ENCODE data around the gene TMEM139.
"Not testable (repeated sequence)": the region's sequence is repeated elsewhere in the genome, so short reads cannot be mapped to it uniquely, and the experiment has no call there.

Gene TMEM139

GRCh38 chr7:143287339-143287934 lies 2.7 kb downstream of the TMEM139 start:
- no peak for DNase-seq (ENCODE audit: extremely low read depth, low read depth)
- TF ChIP-seq CTCF (IDR thresholded peaks at IDR 0.05; ENCODE audit: low read depth, low read length, missing control alignments), result no peak
- H3K4me3 ChIP-seq (replicated peaks; ENCODE audit: low read depth, low read length), result no peak overlapping the region

- H3K4me3 ChIP-seq (replicated peaks; ENCODE audit: low read depth, low read length), result peak within 1 kb of the TSS; percentile 93
- peak; percentile 81 for DNase-seq (ENCODE audit: extremely low read depth, low read depth)
- no peak for TF ChIP-seq CTCF (IDR thresholded peaks at IDR 0.05; ENCODE audit: low read depth, low read length, missing control alignments)
Observed at GRCh38 chr7:143287935-143288826, 3.4 kb downstream of the TMEM139 start, which contains the start of gene CASP2. CASP2 (plus strand) TSS chr7:143288351; CDS start chr7:143288456, 105 bp downstream.

GRCh38 chr7:143288836-143289235 lies 4.1 kb downstream of the TMEM139 start:
- no peak for DNase-seq (ENCODE audit: extremely low read depth, low read depth)
- no peak for TF ChIP-seq CTCF (IDR thresholded peaks at IDR 0.05; ENCODE audit: low read depth, low read length, missing control alignments)
- H3K4me3 ChIP-seq (replicated peaks; ENCODE audit: low read depth, low read length), result peak overlapping the region; percentile 93

DNA sequence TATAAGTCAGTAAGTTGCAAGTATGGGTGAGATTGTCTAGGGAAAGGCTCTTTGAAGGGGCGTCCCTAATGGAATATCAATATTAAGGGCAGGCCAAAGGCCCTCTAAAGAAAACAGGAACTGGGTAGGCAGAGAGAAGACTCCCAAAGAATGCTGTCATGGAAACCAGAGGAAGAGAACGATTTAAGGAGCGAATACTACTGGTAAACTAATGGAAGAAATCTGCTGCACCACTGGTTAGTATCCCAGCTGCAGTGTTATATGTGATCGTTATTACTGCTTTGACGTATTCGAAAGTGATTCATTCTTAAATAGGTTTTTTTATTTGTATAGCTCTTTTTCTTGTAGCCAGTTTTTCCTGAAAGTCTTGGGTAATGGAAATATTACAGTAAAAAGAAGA lies 4.7 kb downstream of the TMEM139 start:
- no peak for DNase-seq (ENCODE audit: extremely low read depth, low read depth)
- TF ChIP-seq CTCF (IDR thresholded peaks at IDR 0.05; ENCODE audit: low read depth, low read length, missing control alignments), result no peak
- peak overlapping the region; percentile 93 for H3K4me3 ChIP-seq (replicated peaks; ENCODE audit: low read depth, low read length)

DNA sequence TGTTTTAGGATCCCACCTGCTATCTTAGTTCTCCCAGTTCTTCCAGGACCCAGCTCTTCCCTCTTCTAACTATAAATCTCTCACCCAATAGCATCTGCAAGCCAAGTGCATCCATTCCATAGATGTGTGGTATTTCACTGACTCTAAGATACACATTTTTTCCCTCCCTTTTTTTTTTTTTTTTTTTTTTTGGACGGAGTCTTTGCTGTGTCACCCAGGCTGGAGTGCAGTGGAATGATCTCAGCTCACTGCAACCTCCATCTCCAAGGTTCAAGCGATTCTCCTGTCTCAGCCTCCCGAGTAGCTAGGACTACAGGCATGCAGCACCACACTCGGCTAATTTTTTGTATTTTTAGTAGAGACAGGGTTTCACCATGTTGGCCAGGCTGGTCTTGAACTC lies 5.1 kb downstream of the TMEM139 start:
- H3K4me3 ChIP-seq (replicated peaks; ENCODE audit: low read depth, low read length), result peak overlapping the region; percentile 93
- DNase-seq (ENCODE audit: extremely low read depth, low read depth), result not testable (repeated sequence)

DNA sequence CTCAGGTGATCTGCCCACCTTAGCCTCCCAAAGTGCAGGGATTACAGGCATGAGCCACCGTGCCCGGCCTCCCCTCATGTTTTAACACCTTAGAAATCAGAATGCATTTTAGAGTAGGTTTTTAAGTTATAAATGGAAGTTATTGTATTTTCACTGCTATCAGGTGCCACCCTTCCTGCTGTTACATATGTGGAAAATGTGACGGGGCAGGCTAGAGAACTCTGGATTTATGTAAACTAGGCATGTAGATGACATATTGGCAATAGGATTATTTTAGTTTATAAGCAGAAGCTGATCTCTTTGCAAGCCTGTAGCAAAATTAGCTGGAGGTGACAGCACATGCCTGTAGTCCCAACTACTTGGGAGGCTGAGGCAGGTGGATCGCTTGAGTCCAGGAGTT lies 5.5 kb downstream of the TMEM139 start:
- H3K4me3 ChIP-seq (replicated peaks; ENCODE audit: low read depth, low read length), result peak overlapping the region; percentile 93
- no peak for TF ChIP-seq CTCF (IDR thresholded peaks at IDR 0.05; ENCODE audit: low read depth, low read length, missing control alignments)
- no peak for DNase-seq (ENCODE audit: extremely low read depth, low read depth)

DNA sequence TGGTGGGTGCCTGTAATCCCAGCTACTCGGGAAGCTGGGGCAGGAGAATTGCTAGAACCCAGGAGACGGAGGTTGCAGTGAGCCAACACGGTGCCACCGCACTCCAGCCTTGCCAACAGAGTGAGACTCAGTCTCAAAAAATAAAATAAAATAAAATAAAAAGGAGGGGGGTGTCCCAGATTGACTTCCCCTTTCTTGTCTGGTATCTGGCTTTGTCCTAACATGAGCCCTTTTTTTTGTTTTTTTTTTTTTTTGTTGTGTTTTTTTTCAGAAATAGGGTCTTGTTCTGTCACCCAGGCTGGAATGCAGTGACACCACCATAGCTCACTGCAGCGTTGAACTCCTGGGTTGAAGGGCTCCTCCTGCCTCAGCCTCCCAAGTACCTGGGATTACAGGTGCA lies 8.1 kb downstream of the TMEM139 start:
- no peak overlapping the region for H3K4me3 ChIP-seq (replicated peaks; ENCODE audit: low read depth, low read length)
- DNase-seq (ENCODE audit: extremely low read depth, low read depth), result no peak
- no peak for TF ChIP-seq CTCF (IDR thresholded peaks at IDR 0.05; ENCODE audit: low read depth, low read length, missing control alignments)

All from HFF-Myc (cell line).